Fibroblast of mammary gland (primary cell): Measurements from ENCODE around the gene MAPRE2.

Experiments
- DNase-seq: peaks from one replicate; pipeline ENCODE4 v3.0.0-alpha.2; 2010; ENCODE audit warnings: low read depth
- H3K4me3 ChIP-seq: 2 replicates; pipeline ENCODE4 v1.5.1; 2011; ENCODE audit warnings: low read depth, mild to moderate bottlenecking, low read length, moderate library complexity; ENCODE audit not compliant: control insufficient read depth
- CTCF ChIP-seq: conservative IDR thresholded peaks from 2 replicates; pipeline ENCODE4 v1.5.1; 2011; ENCODE audit warnings: low read depth, low read length, inconsistent platforms; ENCODE audit not compliant: control insufficient read depth, insufficient read depth

Gene MAPRE2

GRCh38 chr18:35158728-35159450 is 117.7 kb downstream of the MAPRE2 start:
- no peak for TF ChIP-seq CTCF
- no peak for DNase-seq
- no peak overlapping the region for H3K4me3 ChIP-seq

GRCh38 chr18:35159782-35160181 is 118.6 kb downstream of the MAPRE2 start:
- no peak for TF ChIP-seq CTCF
- no peak overlapping the region for H3K4me3 ChIP-seq
- DNase-seq = no peak

- no peak for TF ChIP-seq CTCF
- no peak for DNase-seq
- H3K4me3 ChIP-seq = no peak overlapping the region
Measured at GRCh38 chr18:35161485-35161884, 120.3 kb downstream of the MAPRE2 start.

GRCh38 chr18:35161934-35162333 is 120.7 kb downstream of the MAPRE2 start:
- no peak overlapping the region for H3K4me3 ChIP-seq
- DNase-seq = no peak
- no peak for TF ChIP-seq CTCF

- no peak for DNase-seq
- TF ChIP-seq CTCF = no peak
- no peak overlapping the region for H3K4me3 ChIP-seq
Measured at GRCh38 chr18:35163014-35163539, 121.9 kb downstream of the MAPRE2 start.

GRCh38 chr18:35163721-35164120 is 122.5 kb downstream of the MAPRE2 start:
- no peak overlapping the region for H3K4me3 ChIP-seq
- TF ChIP-seq CTCF = no peak
- DNase-seq = no peak
